ENCODE results near the gene RNF32.

RNF32 gene

GRCh38 chr7:156684661-156685060 is 44.1 kb downstream of the RNF32 start:
- TF ChIP-seq SIN3A (IDR thresholded peaks at IDR 0.05; ENCODE audit: borderline replicate concordance, insufficient read depth, low read length) (no peak), REST (IDR thresholded peaks at IDR 0.05; ENCODE audit: insufficient read depth in 1 of 2, low read depth in 2 of 2, low read length in 2 of 2) (no peak), FOXP2 (optimal IDR thresholded peaks at IDR 0.05; ENCODE audit: borderline replicate concordance, extremely low read depth, extremely low read length, insufficient read depth) (no peak), POLR2AphosphoS5 (IDR thresholded peaks at IDR 0.05; ENCODE audit: low read depth, low read length) (no peak), TAF1 (IDR thresholded peaks at IDR 0.05; ENCODE audit: borderline replicate concordance, insufficient read depth, low read length) (no peak)

- TF ChIP-seq FOXP2 (optimal IDR thresholded peaks at IDR 0.05; ENCODE audit: borderline replicate concordance, extremely low read depth, extremely low read length, insufficient read depth) (no peak), REST (IDR thresholded peaks at IDR 0.05; ENCODE audit: insufficient read depth in 1 of 2, low read depth in 2 of 2, low read length in 2 of 2) (no peak), SIN3A (IDR thresholded peaks at IDR 0.05; ENCODE audit: borderline replicate concordance, insufficient read depth, low read length) (no peak)
These were observed 51.2 kb downstream of the RNF32 start for GRCh38 chr7:156691764-156692163.

GRCh38 chr7:156692849-156693248 is 52.3 kb downstream of the RNF32 start:
- TF ChIP-seq TAF1 (IDR thresholded peaks at IDR 0.05; ENCODE audit: borderline replicate concordance, insufficient read depth, low read length) (no peak), SIN3A (IDR thresholded peaks at IDR 0.05; ENCODE audit: borderline replicate concordance, insufficient read depth, low read length) (no peak), POLR2AphosphoS5 (IDR thresholded peaks at IDR 0.05; ENCODE audit: low read depth, low read length) (no peak), REST (IDR thresholded peaks at IDR 0.05; ENCODE audit: insufficient read depth in 1 of 2, low read depth in 2 of 2, low read length in 2 of 2) (no peak), FOXP2 (optimal IDR thresholded peaks at IDR 0.05; ENCODE audit: borderline replicate concordance, extremely low read depth, extremely low read length, insufficient read depth) (no peak)

- no peak for TF ChIP-seq SIN3A (IDR thresholded peaks at IDR 0.05; ENCODE audit: borderline replicate concordance, insufficient read depth, low read length)
- TF ChIP-seq REST (IDR thresholded peaks at IDR 0.05; ENCODE audit: insufficient read depth in 1 of 2, low read depth in 2 of 2, low read length in 2 of 2) = no peak
- no peak for TF ChIP-seq POLR2AphosphoS5 (IDR thresholded peaks at IDR 0.05; ENCODE audit: low read depth, low read length)
- TF ChIP-seq TAF1 (IDR thresholded peaks at IDR 0.05; ENCODE audit: borderline replicate concordance, insufficient read depth, low read length) = no peak
- TF ChIP-seq FOXP2 (optimal IDR thresholded peaks at IDR 0.05; ENCODE audit: borderline replicate concordance, extremely low read depth, extremely low read length, insufficient read depth) = no peak
These were observed 53.1 kb downstream of the RNF32 start for GRCh38 chr7:156693627-156694026.

- no peak for TF ChIP-seq POLR2AphosphoS5 (IDR thresholded peaks at IDR 0.05; ENCODE audit: low read depth, low read length)
- no peak for TF ChIP-seq FOXP2 (optimal IDR thresholded peaks at IDR 0.05; ENCODE audit: borderline replicate concordance, extremely low read depth, extremely low read length, insufficient read depth)
- TF ChIP-seq REST (IDR thresholded peaks at IDR 0.05; ENCODE audit: insufficient read depth in 1 of 2, low read depth in 2 of 2, low read length in 2 of 2) = no peak
- TF ChIP-seq TAF1 (IDR thresholded peaks at IDR 0.05; ENCODE audit: borderline replicate concordance, insufficient read depth, low read length) = no peak
- no peak for TF ChIP-seq SIN3A (IDR thresholded peaks at IDR 0.05; ENCODE audit: borderline replicate concordance, insufficient read depth, low read length)
These were observed 61.8 kb downstream of the RNF32 start for GRCh38 chr7:156702399-156702798.

Measured in PFSK-1 (cell line).